H9 (cell line): ENCODE data around the gene IMMP2L. TPM values are rescaled to one million over a fixed set of nuclear protein-coding genes. Genes with fewer than 3 reads are reported as not detected.

Experiments
- DNase-seq: peaks from one replicate; pipeline ENCODE4 v3.0.0-alpha.2; 2017
- H2AFZ ChIP-seq: one replicate; pipeline ENCODE4 v1.6.1; 2013; ENCODE audit warnings: mild to moderate bottlenecking, low read length, control low read depth, moderate library complexity
- H2AK5ac ChIP-seq: 2 replicates; pipeline ENCODE4 v1.6.1; 2013; ENCODE audit warnings: low read length, control low read depth, mixed read lengths; ENCODE audit not compliant: insufficient read length
- H2BK120ac ChIP-seq: one replicate; pipeline ENCODE4 v1.6.1; 2013; ENCODE audit warnings: low read depth, mild to moderate bottlenecking, low read length, control low read depth, inconsistent platforms; ENCODE audit not compliant: poor library complexity, severe bottlenecking
- H2BK12ac ChIP-seq: 2 replicates; pipeline ENCODE4 v1.6.1; 2013; ENCODE audit warnings: low read length, control low read depth, mixed read lengths, low read depth; ENCODE audit not compliant: insufficient read length
- H2BK15ac ChIP-seq: 2 replicates; pipeline ENCODE4 v1.6.1; 2013; ENCODE audit warnings: low read depth, low read length, control low read depth
- H2BK20ac ChIP-seq: one replicate; pipeline ENCODE4 v1.6.1; 2013; ENCODE audit warnings: low read depth, mild to moderate bottlenecking, low read length, control low read depth, inconsistent platforms; ENCODE audit not compliant: poor library complexity, severe bottlenecking
- H2BK5ac ChIP-seq: 2 replicates; pipeline ENCODE4 v1.6.1; 2013; ENCODE audit warnings: low read length, control low read depth, mixed read lengths; ENCODE audit not compliant: insufficient read length
- H3K14ac ChIP-seq: 2 replicates; pipeline ENCODE4 v1.6.1; 2013; ENCODE audit warnings: low read length, control low read depth; ENCODE audit not compliant: insufficient read depth
- H3K18ac ChIP-seq: 2 replicates; pipeline ENCODE4 v1.6.1; 2013; ENCODE audit warnings: low read depth, mild to moderate bottlenecking, mixed read lengths, low read length, control low read depth; ENCODE audit not compliant: insufficient read length
- H3K23ac ChIP-seq: 2 replicates; pipeline ENCODE4 v1.6.1; 2013; ENCODE audit warnings: low read length, control low read depth, mixed read lengths, low read depth; ENCODE audit not compliant: insufficient read length
- H3K23me2 ChIP-seq: 2 replicates; pipeline ENCODE4 v1.6.1; 2013; ENCODE audit warnings: low read depth, mild to moderate bottlenecking, mixed read lengths, low read length, control low read depth; ENCODE audit not compliant: insufficient read length, poor library complexity, severe bottlenecking
- H3K27ac ChIP-seq: 2 replicates; pipeline ENCODE4 v1.5.1; 2013; ENCODE audit warnings: low read length, control low read depth, mixed read lengths, low read depth; ENCODE audit not compliant: insufficient read length
- H3K27me3 ChIP-seq: 2 replicates; pipeline ENCODE4 v1.6.1; 2013; ENCODE audit warnings: low read length, control low read depth, inconsistent platforms; ENCODE audit not compliant: insufficient read depth
- H3K4ac ChIP-seq: 2 replicates; pipeline ENCODE4 v1.6.1; 2013; ENCODE audit warnings: low read depth, mild to moderate bottlenecking, control low read depth, inconsistent platforms, low read length, moderate library complexity
- H3K4me1 ChIP-seq: 2 replicates; pipeline ENCODE4 v1.6.1; 2013; ENCODE audit warnings: low read length, control low read depth, inconsistent platforms; ENCODE audit not compliant: insufficient read depth
- H3K4me2 ChIP-seq: 2 replicates; pipeline ENCODE4 v1.6.1; 2013; ENCODE audit warnings: low read length, control low read depth, mixed read lengths; ENCODE audit not compliant: insufficient read length, insufficient read depth
- H3K56ac ChIP-seq: 2 replicates; pipeline ENCODE4 v1.6.1; 2013; ENCODE audit warnings: low read depth, mild to moderate bottlenecking, mixed read lengths, low read length, control low read depth; ENCODE audit not compliant: insufficient read length
- H3K79me1 ChIP-seq: 2 replicates; pipeline ENCODE4 v1.6.1; 2013; ENCODE audit warnings: low read depth, mild to moderate bottlenecking, moderate library complexity, low read length, control low read depth, inconsistent platforms; ENCODE audit not compliant: insufficient read depth, poor library complexity, severe bottlenecking
- H3K79me2 ChIP-seq: 2 replicates; pipeline ENCODE4 v1.6.1; 2013; ENCODE audit warnings: low read length, control low read depth, inconsistent platforms; ENCODE audit not compliant: insufficient read depth
- H3K9ac ChIP-seq: 2 replicates; pipeline ENCODE4 v1.6.1; 2013; ENCODE audit warnings: low read length, control low read depth, mixed read lengths; ENCODE audit not compliant: insufficient read length; ENCODE audit errors: extremely low read depth
- H3K9me3 ChIP-seq: one replicate; pipeline ENCODE4 v1.6.1; 2013; ENCODE audit warnings: low read depth, low read length, inconsistent platforms; ENCODE audit not compliant: control insufficient read depth
- H3T11ph ChIP-seq: one replicate; pipeline ENCODE4 v1.6.1; 2013; ENCODE audit warnings: mild to moderate bottlenecking, low read length, control low read depth, inconsistent platforms
- H4K20me1 ChIP-seq: one replicate; pipeline ENCODE4 v1.6.1; 2013; ENCODE audit not compliant: control insufficient read depth, insufficient read length, insufficient read depth
- H4K5ac ChIP-seq: 2 replicates; pipeline ENCODE4 v1.6.1; 2013; ENCODE audit warnings: low read depth, mild to moderate bottlenecking, mixed read lengths, low read length, control low read depth; ENCODE audit not compliant: insufficient read length
- H4K8ac ChIP-seq: replicated peaks from 2 replicates; pipeline ENCODE4 v1.6.1; 2013; ENCODE audit warnings: low read length, control low read depth, mixed read lengths, low read depth; ENCODE audit not compliant: insufficient read length
- H4K91ac ChIP-seq: 2 replicates; pipeline ENCODE4 v1.6.1; 2013; ENCODE audit warnings: low read depth, mild to moderate bottlenecking, moderate library complexity, mixed read lengths, low read length, control low read depth; ENCODE audit not compliant: insufficient read length
- H3K27ac Mint-ChIP-seq, 3 experiments: 2 replicates in 2 of 3; 3 replicates in 1 of 3; pipeline ENCODE4 v1.8.0; 2020 to 2021; ENCODE audit warnings: mixed read lengths in 3 of 3, mild to moderate bottlenecking in 1 of 3, moderate library complexity in 1 of 3
- H3K27me3 Mint-ChIP-seq: 2 replicates; pipeline ENCODE4 v1.8.0; 2021; ENCODE audit warnings: low read depth, mild to moderate bottlenecking, moderate library complexity, mixed read lengths
- H3K36me3 Mint-ChIP-seq, 3 experiments: 2 replicates in 2 of 3; 3 replicates in 1 of 3; pipeline ENCODE4 v1.8.0; 2020 to 2021; ENCODE audit warnings: low read depth in 3 of 3, mixed read lengths in 3 of 3; ENCODE audit not compliant: insufficient read depth in 1 of 3
- H3K4me1 Mint-ChIP-seq, 2 experiments: 2 replicates each; pipeline ENCODE4 v1.8.0; 2020; ENCODE audit warnings: mixed read lengths in 2 of 2
- H3K4me3 Mint-ChIP-seq, 2 experiments: 2 replicates in 1 of 2; 3 replicates in 1 of 2; pipeline ENCODE4 v1.8.0; 2020 to 2021; ENCODE audit warnings: mild to moderate bottlenecking in 2 of 2, mixed read lengths in 2 of 2, moderate library complexity in 1 of 2
- H3K9me3 Mint-ChIP-seq, 2 experiments: 2 replicates in 1 of 2; 3 replicates in 1 of 2; pipeline ENCODE4 v1.8.0; 2020; ENCODE audit warnings: mild to moderate bottlenecking in 2 of 2, mixed read lengths in 2 of 2, moderate library complexity in 1 of 2
- CTCF ChIP-seq: fragments of 200-600 bp; sonication (generic); conservative IDR thresholded peaks from 3 replicates; pipeline ENCODE4 v1.8.0; 2021; ENCODE audit warnings: antibody characterized with exemption, mild to moderate bottlenecking
- total RNA-seq: library from RNA; stranded (reverse); gene quantifications from 2 replicates; pipeline ENCODE4 v1.2.1, GENCODE V29; 2021

The IMMP2L gene
- total RNA-seq, 1 experiment from 2014 or later, result 14.7 TPM

GRCh38 chr7:111160297-111160696 is 402.0 kb downstream of the IMMP2L start:
- Histone ChIP-seq H3K14ac (no peak overlapping the region), H3K4me2 (no peak overlapping the region), H4K20me1 (no peaks in the 10 kb centered on the region), H2BK12ac (no peak overlapping the region), H3K9me3 (no peaks in the 10 kb centered on the region), H2BK20ac (no peak overlapping the region), H2BK5ac (no peak overlapping the region), H3K9ac (no peak overlapping the region), H3K23me2 (no peaks in the 10 kb centered on the region), H3T11ph (no peak overlapping the region), H3K4ac (no peak overlapping the region), H3K27ac (no peak overlapping the region), H3K27me3 (no peaks in the 10 kb centered on the region), H3K79me1 (no peaks in the 10 kb centered on the region), H4K8ac (no peak overlapping the region), H3K23ac (no peak overlapping the region), H2BK15ac (no peak overlapping the region), H3K79me2 (no peaks in the 10 kb centered on the region), H2AK5ac (no peak overlapping the region), H2AFZ (no peak overlapping the region), H4K91ac (no peak overlapping the region), H4K5ac (no peak overlapping the region), H3K4me1 (no peaks in the 10 kb centered on the region), H3K18ac (no peak overlapping the region), H3K56ac (no peak overlapping the region), H2BK120ac (no peak overlapping the region)
- Mint-ChIP-seq H3K4me1 (no peaks in the 10 kb centered on the region), H3K9me3 (no peaks in the 10 kb centered on the region), H3K27ac (no peak overlapping the region), H3K27me3 (no peaks in the 10 kb centered on the region), H3K4me3 (no peak overlapping the region), H3K36me3 (no peaks in the 10 kb centered on the region)
- no peak for TF ChIP-seq CTCF
- DNase-seq, result no peak
